GM04503 (cell line): ENCODE data around the gene APOBEC3C.
"Not testable (repeated sequence)": the region's sequence is repeated elsewhere in the genome, so short reads cannot be mapped to it uniquely, and the experiment has no call there.

Experiments
- DNase-seq: peaks from one replicate; pipeline ENCODE4 v3.0.0-alpha.2; 2012; ENCODE audit warnings: low read depth

The APOBEC3C gene

GRCh38 chr22:39066442-39067276 is 52.6 kb downstream of the APOBEC3C start:
- DNase-seq: not testable (repeated sequence)

- no peak for DNase-seq
Measured at GRCh38 chr22:39068033-39068785, 54.2 kb downstream of the APOBEC3C start.
